ENCODE measurements around the gene BRSK1. TPM values are rescaled to one million over a fixed set of nuclear protein-coding genes. Genes with fewer than 3 reads are reported as not detected.

BRSK1 gene
- total and polyA plus RNA-seq, 2 of the 13 experiments (the other 11 are each of a cell fraction or from before 2014, with no cell fraction given), result 0.18 to 1.2 TPM

GRCh38 chr19:55339105-55339888 lies 55.5 kb downstream of the BRSK1 start, which contains the start of gene KMT5C (continued):
- peak; percentile 87 for TF ChIP-seq E2F1 (CRISPR knock-in tag; IDR thresholded peaks at IDR 0.05)
- TF ChIP-seq FOXA1 (IDR thresholded peaks at IDR 0.05), result no peak
- peak; percentile 47 for TF ChIP-seq FOXA1 (CRISPR knock-in tag; IDR thresholded peaks at IDR 0.05)
- peak; percentile 93 for TF ChIP-seq SP4 (CRISPR knock-in tag; IDR thresholded peaks at IDR 0.05)
- TF ChIP-seq MIER3 (CRISPR knock-in tag; IDR thresholded peaks at IDR 0.05; ENCODE audit: borderline replicate concordance), result peak; percentile 15; the same call in 1 of the 2 replicates
- peak; percentile 61; the same call in 1 of the 2 replicates for TF ChIP-seq TAF1 (CRISPR knock-in tag; IDR thresholded peaks at IDR 0.05)
- TF ChIP-seq ZFP41 (CRISPR knock-in tag; IDR thresholded peaks at IDR 0.05; ENCODE audit: borderline replicate concordance), result no peak
- peak; percentile 63; the same call in 1 of the 2 replicates for TF ChIP-seq ARID4A (CRISPR knock-in tag; IDR thresholded peaks at IDR 0.05; ENCODE audit: borderline replicate concordance)
- peak; percentile 11; the same call in 1 of the 2 replicates for TF ChIP-seq HMG20A (CRISPR knock-in tag; IDR thresholded peaks at IDR 0.05; ENCODE audit: borderline replicate concordance)
- no peak for TF ChIP-seq KLF15 (CRISPR knock-in tag; IDR thresholded peaks at IDR 0.05; ENCODE audit: borderline replicate concordance)
- TF ChIP-seq SAP130 (CRISPR knock-in tag; IDR thresholded peaks at IDR 0.05; ENCODE audit: low read depth), result peak; percentile 53
- no peak for TF ChIP-seq TEAD2 (CRISPR knock-in tag; IDR thresholded peaks at IDR 0.05)
- TF ChIP-seq RFXANK (CRISPR knock-in tag; IDR thresholded peaks at IDR 0.05), result 0 out of 2 replicates have a peak, but pooled peaks have one; percentile 50
- TF ChIP-seq KLF9 (CRISPR knock-in tag; IDR thresholded peaks at IDR 0.05; ENCODE audit: low read depth), result peak; percentile 28; the same call in 1 of the 2 replicates
- TF ChIP-seq TGIF2 (CRISPR knock-in tag; IDR thresholded peaks at IDR 0.05), result 0 out of 2 replicates have a peak, but pooled peaks have one; percentile 76
- TF ChIP-seq ATF1 (CRISPR knock-in tag; IDR thresholded peaks at IDR 0.05), result peak; percentile 94
- TF ChIP-seq PATZ1 (CRISPR knock-in tag; IDR thresholded peaks at IDR 0.05), result peak; percentile 60
- TF ChIP-seq FOXP1 (IDR thresholded peaks at IDR 0.05), result 0 out of 2 replicates have a peak, but pooled peaks have one; percentile 6
- no peak for TF ChIP-seq FOXP1 (CRISPR knock-in tag; IDR thresholded peaks at IDR 0.05)
- peak; percentile 29 for TF ChIP-seq CBX1 (IDR thresholded peaks at IDR 0.05; ENCODE audit: low read depth)
- TF ChIP-seq SIN3A (IDR thresholded peaks at IDR 0.05; ENCODE audit: borderline replicate concordance, low read depth, low read length), result 0 out of 2 replicates have a peak, but pooled peaks have one; percentile 68
- peak; percentile 61; the same call in 1 of the 2 replicates for TF ChIP-seq ATF7-NPFF (CRISPR knock-in tag; IDR thresholded peaks at IDR 0.05; ENCODE audit: low read depth)
- peak; percentile 58; the same call in 1 of the 2 replicates for TF ChIP-seq GATAD1 (CRISPR knock-in tag; IDR thresholded peaks at IDR 0.05)
- peak; percentile 45; the same call in 1 of the 2 replicates for TF ChIP-seq ZFY (CRISPR knock-in tag; IDR thresholded peaks at IDR 0.05)
- peak; percentile 29 for TF ChIP-seq FOXA3 (CRISPR knock-in tag; IDR thresholded peaks at IDR 0.05)
- TF ChIP-seq PHF21A (CRISPR knock-in tag; IDR thresholded peaks at IDR 0.05), result peak; percentile 36; the same call in 1 of the 2 replicates
